GM06990 (cell line): Measurements from ENCODE around the gene PPDPF.
A peak's percentile ranks its signal among the peaks of the same experiment; 100 is the strongest.
"Not testable (repeated sequence)": the region's sequence is repeated elsewhere in the genome, so short reads cannot be mapped to it uniquely, and the experiment has no call there.

ENCODE experiments used
- DNase-seq: peaks from one replicate; pipeline ENCODE4 v3.0.0-alpha.2; 2011; ENCODE audit not compliant: insufficient read length; ENCODE audit errors: extremely low read depth
- H3K27me3 ChIP-seq: replicated peaks from 2 replicates; pipeline ENCODE4 v1.6.0; 2011; ENCODE audit warnings: low read length; ENCODE audit not compliant: control insufficient read depth, insufficient read depth
- H3K36me3 ChIP-seq: 2 replicates; pipeline ENCODE4 v1.5.1; 2011; ENCODE audit warnings: low read length; ENCODE audit not compliant: control insufficient read depth, insufficient read depth
- H3K4me3 ChIP-seq: replicated peaks from 2 replicates; pipeline ENCODE4 v1.5.1; 2011; ENCODE audit warnings: low read depth, mild to moderate bottlenecking, control low read depth, low read length
- CTCF ChIP-seq: IDR thresholded peaks from 2 replicates; pipeline ENCODE4 v1.5.1; 2011; ENCODE audit warnings: low read length, control low read depth, mild to moderate bottlenecking, inconsistent platforms; ENCODE audit not compliant: insufficient read depth, poor library complexity, severe bottlenecking

Gene PPDPF

GRCh38 chr20:63567386-63568169, 47.0 kb downstream of the PPDPF start:
- no peak overlapping the region; the same call in 1 of the 2 replicates for H3K4me3 ChIP-seq
- peaks cover 32% of the 10 kb centered on the region for H3K36me3 ChIP-seq

GRCh38 chr20:63568170-63568981, 47.8 kb downstream of the PPDPF start:
- peaks cover 27% of the 10 kb centered on the region for H3K36me3 ChIP-seq
- no peak for TF ChIP-seq CTCF
- peak; percentile 61 for DNase-seq
- H3K27me3 ChIP-seq, result no peaks in the 10 kb centered on the region
- H3K4me3 ChIP-seq, result no peak overlapping the region; the same call in 1 of the 2 replicates

More at GRCh38 chr20:63567386-63568169, 47.0 kb downstream of the PPDPF start:
- H3K27me3 ChIP-seq, result no peaks in the 10 kb centered on the region
- TF ChIP-seq CTCF, result no peak
- DNase-seq, result peak; percentile 82

- DNase-seq, result no peak
- Histone ChIP-seq H3K27me3 (no peaks in the 10 kb centered on the region), H3K4me3 (no peak overlapping the region), H3K36me3 (peaks cover 24% of the 10 kb centered on the region)
- TF ChIP-seq CTCF, result no peak
These were observed 48.7 kb downstream of the PPDPF start for GRCh38 chr20:63568986-63569949.

GRCh38 chr20:63570281-63571086, 49.9 kb downstream of the PPDPF start:
- no peak for DNase-seq
- H3K27me3 ChIP-seq, result no peaks in the 10 kb centered on the region
- H3K36me3 ChIP-seq, result peaks cover 14% of the 10 kb centered on the region
- TF ChIP-seq CTCF, result no peak
- H3K4me3 ChIP-seq, result no peak overlapping the region

GRCh38 chr20:63571087-63571478, 50.5 kb downstream of the PPDPF start:
- DNase-seq, H3K36me3 ChIP-seq, H3K27me3 ChIP-seq, H3K4me3 ChIP-seq: not testable (repeated sequence)
